HepG2 (cell line): ENCODE results near the gene SESN2. TPM values are rescaled to one million over a fixed set of nuclear protein-coding genes. Genes with fewer than 3 reads are reported as not detected.

ENCODE experiments used
- HDAC1 ChIP-seq: sonication (generic); formaldehyde crosslinking; IDR thresholded peaks from 2 replicates; pipeline ENCODE4 v1.5.1; 2020; ENCODE audit warnings: mild to moderate bottlenecking, missing genetic modification reagents
- NCOR1 ChIP-seq: fragments of 200-600 bp; sonication (generic); IDR thresholded peaks from 2 replicates; pipeline ENCODE4 v1.7.0; 2017; ENCODE audit warnings: antibody characterized with exemption, low read length, borderline replicate concordance
- REXO4 ChIP-seq: sonication (generic); formaldehyde crosslinking; IDR thresholded peaks from 2 replicates; pipeline ENCODE4 v1.8.0; 2022; ENCODE audit warnings: missing genetic modification reagents, mild to moderate bottlenecking, borderline replicate concordance
- SMAD1 ChIP-seq: sonication (generic); formaldehyde crosslinking; IDR thresholded peaks from 2 replicates; pipeline ENCODE4 v1.4.0; 2020; ENCODE audit warnings: missing genetic modification reagents, low read depth, mild to moderate bottlenecking, borderline replicate concordance
- TP53 ChIP-seq: sonication (generic); formaldehyde crosslinking; conservative IDR thresholded peaks from 2 replicates; pipeline ENCODE4 v1.4.0; 2020; ENCODE audit warnings: missing genetic modification reagents
- ZKSCAN5 ChIP-seq: sonication (generic); formaldehyde crosslinking; IDR thresholded peaks from 2 replicates; pipeline ENCODE4 v1.5.1; 2020; ENCODE audit warnings: mild to moderate bottlenecking, missing genetic modification reagents
- ZNF761 ChIP-seq: sonication (generic); formaldehyde crosslinking; conservative IDR thresholded peaks from 2 replicates; pipeline ENCODE4 v1.4.0; 2020; ENCODE audit warnings: mild to moderate bottlenecking, missing genetic modification reagents
- ZNF788 ChIP-seq: sonication (generic); formaldehyde crosslinking; IDR thresholded peaks from 2 replicates; pipeline ENCODE4 v1.5.0; 2020; ENCODE audit warnings: mild to moderate bottlenecking, missing genetic modification reagents, borderline replicate concordance
- ZSCAN21 ChIP-seq: sonication (generic); formaldehyde crosslinking; IDR thresholded peaks from 2 replicates; pipeline ENCODE4 v1.8.0; 2022; ENCODE audit warnings: mild to moderate bottlenecking, missing genetic modification reagents, moderate library complexity, borderline replicate concordance
- polyA plus RNA-seq, 8 experiments: library from polyadenylated mRNA; depleted of rRNA in 3 of 8; stranded (reverse) in 7 of 8; unstranded in 1 of 8; fragments of >200 nt; fragmentation: Illumina TruSeq in 4 of 8; extraction: Trizol in 4 of 8; gene quantifications; 2 replicates each; pipeline versions ENCODE4 v1.2.1 to v1.2.3, GENCODE V29; 2011 to 2016; ENCODE audit warnings: low read depth in 4 of 8, missing spikeins in 1 of 8, mixed read lengths in 1 of 8; ENCODE audit not compliant: insufficient read depth in 1 of 8
- total RNA-seq, 5 experiments: library from RNA; depleted of rRNA; stranded (reverse); fragments of >200 nt; fragmentation: Illumina TruSeq; extraction: Trizol; gene quantifications; 2 replicates each; pipeline ENCODE4 v1.2.3, GENCODE V29; 2016; ENCODE audit warnings: low read depth in 1 of 5
- TF ChIP-seq, protein P1 (sequence below): sonication (generic); formaldehyde crosslinking; IDR thresholded peaks from 2 replicates; pipeline ENCODE4 v1.5.1; 2020; ENCODE audit warnings: mild to moderate bottlenecking, missing genetic modification reagents
- TF ChIP-seq, protein P2 (sequence below): sonication (generic); formaldehyde crosslinking; IDR thresholded peaks from 2 replicates; pipeline ENCODE4 v1.4.0; 2020; ENCODE audit warnings: mild to moderate bottlenecking, missing genetic modification reagents
- TF ChIP-seq, protein P3 (sequence below): sonication (generic); formaldehyde crosslinking; IDR thresholded peaks from 2 replicates; pipeline ENCODE4 v1.4.0; 2020; ENCODE audit warnings: mild to moderate bottlenecking, missing genetic modification reagents
- TF ChIP-seq, protein P4 (sequence below): sonication (generic); formaldehyde crosslinking; IDR thresholded peaks from 2 replicates; pipeline ENCODE4 v1.8.1; 2023; ENCODE audit warnings: mild to moderate bottlenecking, inconsistent platforms, moderate library complexity, missing genetic modification reagents, borderline replicate concordance

The SESN2 gene
- total and polyA plus RNA-seq, 2 of the 13 experiments (the other 11 are each of a cell fraction or from before 2014, with no cell fraction given), result 13.2 to 19.1 TPM

DNA sequence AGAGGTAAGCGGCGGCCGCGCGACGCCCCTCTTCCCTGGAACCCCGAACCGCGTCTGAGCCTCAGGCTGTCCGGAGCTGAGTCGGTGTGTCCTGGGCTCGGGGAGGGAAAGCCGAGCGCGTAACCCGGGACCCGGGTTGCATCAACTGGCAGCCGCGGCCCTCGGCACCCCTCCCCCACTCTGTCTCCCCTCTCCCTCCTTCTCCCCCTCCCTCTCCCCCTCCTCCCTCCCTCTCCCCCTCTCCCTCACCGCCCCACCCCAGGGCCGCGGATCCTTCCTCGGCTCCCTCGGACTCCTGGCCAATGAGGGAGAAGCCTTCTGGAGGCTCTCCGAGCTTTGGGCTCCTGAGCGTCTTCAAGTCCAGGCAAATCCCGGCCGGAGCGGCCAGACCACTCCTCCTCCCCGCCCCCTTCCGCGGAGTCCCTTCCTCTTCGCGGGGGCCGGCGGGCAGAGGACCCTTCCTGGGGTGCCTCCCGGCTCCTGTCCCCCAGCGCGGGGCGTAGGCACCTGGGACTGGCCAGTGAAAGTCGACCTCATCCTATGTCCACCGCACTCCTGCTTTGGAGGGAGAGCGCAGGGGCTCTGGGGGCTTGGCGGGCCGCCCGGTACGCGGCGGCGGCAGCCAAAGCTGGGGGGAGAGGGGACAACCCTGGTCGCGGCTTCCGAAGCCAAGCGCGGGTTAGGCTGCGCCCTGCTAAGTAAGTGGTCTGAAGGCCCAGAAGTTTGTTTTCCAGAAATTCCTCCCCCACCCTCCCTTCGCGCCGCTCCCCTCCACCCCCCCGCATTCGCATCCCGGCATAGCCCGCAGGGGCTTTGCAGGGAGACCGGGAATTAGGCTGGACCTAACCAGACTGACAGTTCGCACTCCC is 850 bp downstream of the SESN2 start (continued):
- TF ChIP-seq, protein P1, sequence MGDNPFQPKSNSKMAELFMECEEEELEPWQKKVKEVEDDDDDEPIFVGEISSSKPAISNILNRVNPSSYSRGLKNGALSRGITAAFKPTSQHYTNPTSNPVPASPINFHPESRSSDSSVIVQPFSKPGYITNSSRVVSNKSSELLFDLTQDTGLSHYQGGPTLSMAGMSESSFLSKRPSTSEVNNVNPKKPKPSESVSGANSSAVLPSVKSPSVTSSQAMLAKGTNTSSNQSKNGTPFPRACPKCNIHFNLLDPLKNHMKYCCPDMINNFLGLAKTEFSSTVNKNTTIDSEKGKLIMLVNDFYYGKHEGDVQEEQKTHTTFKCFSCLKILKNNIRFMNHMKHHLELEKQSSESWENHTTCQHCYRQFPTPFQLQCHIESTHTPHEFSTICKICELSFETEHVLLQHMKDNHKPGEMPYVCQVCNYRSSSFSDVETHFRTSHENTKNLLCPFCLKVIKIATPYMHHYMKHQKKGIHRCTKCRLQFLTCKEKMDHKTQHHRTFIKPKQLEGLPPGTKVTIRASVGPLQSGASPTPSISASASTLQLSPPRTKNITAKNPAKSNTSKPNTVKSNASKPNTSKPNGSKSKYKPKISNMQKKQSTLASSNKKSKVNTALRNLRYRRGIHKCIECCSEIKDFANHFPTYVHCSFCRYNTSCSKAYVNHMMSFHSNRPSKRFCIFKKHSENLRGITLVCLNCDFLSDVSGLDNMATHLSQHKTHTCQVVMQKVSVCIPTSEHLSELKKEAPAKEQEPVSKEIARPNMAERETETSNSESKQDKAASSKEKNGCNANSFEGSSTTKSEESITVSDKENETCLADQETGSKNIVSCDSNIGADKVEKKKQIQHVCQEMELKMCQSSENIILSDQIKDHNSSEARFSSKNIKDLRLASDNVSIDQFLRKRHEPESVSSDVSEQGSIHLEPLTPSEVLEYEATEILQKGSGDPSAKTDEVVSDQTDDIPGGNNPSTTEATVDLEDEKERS (CRISPR knock-in tag), result no peak
- TF ChIP-seq, protein P2, sequence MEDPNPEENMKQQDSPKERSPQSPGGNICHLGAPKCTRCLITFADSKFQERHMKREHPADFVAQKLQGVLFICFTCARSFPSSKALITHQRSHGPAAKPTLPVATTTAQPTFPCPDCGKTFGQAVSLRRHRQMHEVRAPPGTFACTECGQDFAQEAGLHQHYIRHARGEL, result no peak
- TF ChIP-seq ZNF788 (CRISPR knock-in tag), result no peak
- TF ChIP-seq REXO4 (CRISPR knock-in tag), result no peak
- TF ChIP-seq TP53 (CRISPR knock-in tag), result no peak
- no peak for TF ChIP-seq NCOR1
- 0 out of 2 replicates have a peak, but pooled peaks have one; percentile 10 for TF ChIP-seq ZSCAN21
- TF ChIP-seq, protein P3, sequence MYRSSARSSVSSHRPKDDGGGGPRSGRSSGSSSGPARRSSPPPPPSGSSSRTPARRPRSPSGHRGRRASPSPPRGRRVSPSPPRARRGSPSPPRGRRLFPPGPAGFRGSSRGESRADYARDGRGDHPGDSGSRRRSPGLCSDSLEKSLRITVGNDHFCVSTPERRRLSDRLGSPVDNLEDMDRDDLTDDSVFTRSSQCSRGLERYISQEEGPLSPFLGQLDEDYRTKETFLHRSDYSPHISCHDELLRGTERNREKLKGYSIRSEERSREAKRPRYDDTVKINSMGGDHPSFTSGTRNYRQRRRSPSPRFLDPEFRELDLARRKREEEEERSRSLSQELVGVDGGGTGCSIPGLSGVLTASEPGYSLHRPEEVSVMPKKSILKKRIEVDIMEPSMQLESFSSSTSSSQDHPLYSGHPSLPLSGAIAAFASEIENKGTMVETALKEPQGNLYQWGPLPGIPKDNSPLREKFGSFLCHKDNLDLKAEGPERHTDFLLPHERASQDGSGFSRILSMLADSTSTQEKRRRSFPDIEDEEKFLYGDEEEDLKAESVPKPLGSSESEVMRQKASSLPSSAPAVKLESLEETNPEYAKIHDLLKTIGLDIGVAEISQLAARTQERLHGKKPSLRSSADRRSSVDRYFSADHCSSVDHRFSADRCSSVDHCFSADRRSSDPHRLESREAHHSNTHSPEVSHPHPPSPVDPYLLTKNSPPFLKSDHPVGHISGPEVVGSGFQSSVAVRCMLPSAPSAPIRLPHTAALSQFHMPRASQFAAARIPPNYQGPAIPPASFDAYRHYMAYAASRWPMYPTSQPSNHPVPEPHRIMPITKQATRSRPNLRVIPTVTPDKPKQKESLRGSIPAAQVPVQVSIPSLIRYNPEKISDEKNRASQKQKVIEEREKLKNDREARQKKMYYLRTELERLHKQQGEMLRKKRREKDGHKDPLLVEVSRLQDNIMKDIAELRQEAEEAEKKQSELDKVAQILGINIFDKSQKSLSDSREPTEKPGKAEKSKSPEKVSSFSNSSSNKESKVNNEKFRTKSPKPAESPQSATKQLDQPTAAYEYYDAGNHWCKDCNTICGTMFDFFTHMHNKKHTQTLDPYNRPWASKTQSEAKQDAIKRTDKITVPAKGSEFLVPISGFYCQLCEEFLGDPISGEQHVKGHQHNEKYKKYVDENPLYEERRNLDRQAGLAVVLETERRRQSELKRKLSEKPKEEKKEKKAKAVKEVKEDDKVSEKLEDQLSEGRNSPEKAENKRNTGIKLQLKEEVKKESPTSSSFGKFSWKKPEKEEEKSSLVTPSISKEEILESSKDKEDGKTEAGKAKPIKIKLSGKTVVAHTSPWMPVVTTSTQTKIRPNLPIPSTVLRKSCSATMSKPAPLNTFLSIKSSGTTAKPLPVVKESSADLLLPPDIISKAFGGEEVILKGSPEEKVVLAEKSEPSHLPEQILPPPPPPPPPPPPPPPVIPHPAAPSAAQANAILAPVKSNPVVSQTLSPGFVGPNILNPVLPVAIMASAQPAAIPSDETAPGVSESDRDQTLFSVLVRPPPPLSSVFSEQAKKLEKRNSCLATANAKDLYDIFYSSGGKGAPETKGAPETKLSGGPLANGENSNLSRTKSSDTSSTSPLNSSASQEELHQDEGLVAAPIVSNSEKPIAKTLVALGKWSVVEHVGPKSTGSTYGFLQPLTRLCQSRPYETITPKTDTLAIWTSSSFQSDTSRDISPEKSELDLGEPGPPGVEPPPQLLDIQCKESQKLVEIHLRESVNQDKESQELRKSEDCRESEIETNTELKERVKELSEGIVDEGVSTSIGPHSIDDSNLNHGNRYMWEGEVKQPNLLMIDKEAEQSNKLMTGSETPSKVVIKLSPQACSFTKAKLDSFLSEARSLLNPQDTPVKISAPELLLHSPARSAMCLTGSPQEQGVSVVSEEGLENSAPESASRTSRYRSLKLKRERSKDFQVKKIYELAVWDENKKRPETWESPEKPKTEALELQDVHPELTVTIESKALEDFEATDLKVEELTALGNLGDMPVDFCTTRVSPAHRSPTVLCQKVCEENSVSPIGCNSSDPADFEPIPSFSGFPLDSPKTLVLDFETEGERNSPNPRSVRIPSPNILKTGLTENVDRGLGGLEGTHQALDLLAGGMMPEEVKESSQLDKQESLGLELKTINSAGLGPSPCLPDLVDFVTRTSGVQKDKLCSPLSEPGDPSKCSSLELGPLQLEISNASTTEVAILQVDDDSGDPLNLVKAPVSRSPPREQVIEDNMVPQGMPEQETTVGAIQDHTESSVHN (CRISPR knock-in tag), result no peak
- no peak for TF ChIP-seq ZKSCAN5 (CRISPR knock-in tag)
- TF ChIP-seq SMAD1 (CRISPR knock-in tag), result 0 out of 2 replicates have a peak, but pooled peaks have one; percentile 17
- TF ChIP-seq HDAC1 (CRISPR knock-in tag), result peak; percentile 30; the same call in 1 of the 2 replicates
- TF ChIP-seq, protein P4, sequence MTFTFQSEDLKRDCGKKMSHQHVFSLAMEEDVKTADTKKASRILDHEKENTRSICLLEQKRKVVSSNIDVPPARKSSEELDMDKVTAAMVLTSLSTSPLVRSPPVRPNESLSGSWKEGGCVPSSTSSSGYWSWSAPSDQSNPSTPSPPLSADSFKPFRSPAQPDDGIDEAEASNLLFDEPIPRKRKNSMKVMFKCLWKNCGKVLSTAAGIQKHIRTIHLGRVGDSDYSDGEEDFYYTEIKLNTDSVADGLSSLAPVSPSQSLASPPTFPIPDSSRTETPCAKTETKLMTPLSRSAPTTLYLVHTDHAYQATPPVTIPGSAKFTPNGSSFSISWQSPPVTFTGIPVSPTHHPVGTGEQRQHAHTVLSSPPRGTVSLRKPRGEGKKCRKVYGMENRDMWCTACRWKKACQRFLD, result no peak
- no peak for TF ChIP-seq ZNF761 (CRISPR knock-in tag)
